OCI-LY3 (cell line): ENCODE data around the gene RUSF1.
"Not testable (repeated sequence)": the region's sequence is repeated elsewhere in the genome, so short reads cannot be mapped to it uniquely, and the experiment has no call there.

ENCODE experiments used
- H2AFZ ChIP-seq: fragments of 200-600, 300-600 bp; shearing (Covaris generic); 2 replicates; pipeline ENCODE4 v1.6.0; 2014; ENCODE audit warnings: antibody characterized with exemption, low read depth, low read length
- H3K27ac ChIP-seq: fragments of 200-600, 300-600 bp; sonication (generic); 2 replicates; pipeline ENCODE4 v1.5.1; 2014; ENCODE audit warnings: mild to moderate bottlenecking, low read length, moderate library complexity, mixed read lengths
- H3K27me3 ChIP-seq: fragments of 200-600, 300-600 bp; sonication (generic); 2 replicates; pipeline ENCODE4 v1.6.1; 2014; ENCODE audit warnings: low read depth, low read length, mixed read lengths
- H3K36me3 ChIP-seq: fragments of 200-600, 300-600 bp; sonication (generic); replicated peaks from 2 replicates; pipeline ENCODE3; 2014; ENCODE audit warnings: low read depth, low read length, mixed read lengths
- H3K4me1 ChIP-seq: fragments of 300-600, 200-600 bp; sonication (generic); 2 replicates; pipeline ENCODE4 v1.6.1; 2014; ENCODE audit warnings: low read length, mixed read lengths
- H3K4me2 ChIP-seq: fragments of 200-600, 300-600 bp; sonication (generic); 2 replicates; pipeline ENCODE4 v1.6.1; 2014; ENCODE audit warnings: low read length, mixed read lengths
- H3K4me3 ChIP-seq: fragments of 300-600, 200-600 bp; sonication (generic); 2 replicates; pipeline ENCODE4 v1.5.1; 2014; ENCODE audit warnings: antibody characterized with exemption, mild to moderate bottlenecking, low read length, moderate library complexity
- H3K79me2 ChIP-seq: fragments of 300-600, 200-600 bp; shearing (Covaris generic); 2 replicates; pipeline ENCODE4 v1.6.1; 2014; ENCODE audit warnings: mild to moderate bottlenecking, low read length, mixed read lengths
- H3K9ac ChIP-seq: fragments of 300-600, 200-600 bp; shearing (Covaris generic); 2 replicates; pipeline ENCODE4 v1.6.0; 2014; ENCODE audit warnings: mild to moderate bottlenecking, low read length, moderate library complexity
- H3K9me3 ChIP-seq: fragments of 200-600, 300-600 bp; shearing (Covaris generic); 2 replicates; pipeline ENCODE4 v1.6.1; 2014; ENCODE audit warnings: low read length, mixed read lengths; ENCODE audit not compliant: insufficient read depth
- H4K20me1 ChIP-seq: fragments of 200-600, 300-600 bp; sonication (generic); 2 replicates; pipeline ENCODE4 v1.6.1; 2016; ENCODE audit warnings: low read length, mixed read lengths; ENCODE audit not compliant: insufficient read depth
- EZH2phosphoT487 ChIP-seq: fragments of 200-600 bp; shearing (Covaris generic); IDR thresholded peaks from 2 replicates; pipeline ENCODE4 v1.6.1; 2018; ENCODE audit warnings: antibody characterized with exemption, mixed run types, low read depth
- TF ChIP-seq, protein P1 (sequence below): fragments of 200-600, 300-600 bp; sonication (generic); IDR thresholded peaks from 2 replicates; pipeline ENCODE4 v1.5.1; 2014; ENCODE audit warnings: antibody characterized with exemption, low read length, low read depth

RUSF1 gene

DNA sequence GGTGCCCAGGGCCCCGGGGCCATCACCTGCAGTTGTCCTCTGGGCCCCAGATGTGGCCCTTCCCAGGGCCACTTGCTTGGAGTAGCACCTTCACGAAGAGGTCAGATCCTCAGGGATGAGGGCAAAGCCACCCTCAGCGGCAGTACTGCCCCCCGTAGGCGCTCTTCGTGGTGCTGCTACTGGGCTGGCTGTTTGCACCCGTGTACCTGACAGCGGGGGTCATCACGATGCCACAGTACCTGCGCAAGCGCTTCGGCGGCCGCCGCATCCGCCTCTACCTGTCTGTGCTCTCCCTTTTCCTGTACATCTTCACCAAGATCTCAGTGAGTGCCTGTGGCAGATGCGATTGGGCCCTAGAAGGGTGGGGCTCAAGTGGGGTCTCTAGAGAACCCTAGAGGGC is 22.6 kb downstream of the RUSF1 start:
- Histone ChIP-seq H3K27ac (no peak overlapping the region), H3K36me3 (peaks cover 3% of the 10 kb centered on the region), H3K4me2 (no peak overlapping the region), H2AFZ (no peak overlapping the region), H3K9ac (no peak overlapping the region), H3K27me3 (peaks cover 10% of the 10 kb centered on the region), H4K20me1 (no peaks in the 10 kb centered on the region), H3K4me3 (no peak overlapping the region), H3K4me1 (no peaks in the 10 kb centered on the region), H3K79me2 (no peaks in the 10 kb centered on the region), H3K9me3 (no peaks in the 10 kb centered on the region)
- no peak for TF ChIP-seq EZH2phosphoT487
- TF ChIP-seq, protein P1, sequence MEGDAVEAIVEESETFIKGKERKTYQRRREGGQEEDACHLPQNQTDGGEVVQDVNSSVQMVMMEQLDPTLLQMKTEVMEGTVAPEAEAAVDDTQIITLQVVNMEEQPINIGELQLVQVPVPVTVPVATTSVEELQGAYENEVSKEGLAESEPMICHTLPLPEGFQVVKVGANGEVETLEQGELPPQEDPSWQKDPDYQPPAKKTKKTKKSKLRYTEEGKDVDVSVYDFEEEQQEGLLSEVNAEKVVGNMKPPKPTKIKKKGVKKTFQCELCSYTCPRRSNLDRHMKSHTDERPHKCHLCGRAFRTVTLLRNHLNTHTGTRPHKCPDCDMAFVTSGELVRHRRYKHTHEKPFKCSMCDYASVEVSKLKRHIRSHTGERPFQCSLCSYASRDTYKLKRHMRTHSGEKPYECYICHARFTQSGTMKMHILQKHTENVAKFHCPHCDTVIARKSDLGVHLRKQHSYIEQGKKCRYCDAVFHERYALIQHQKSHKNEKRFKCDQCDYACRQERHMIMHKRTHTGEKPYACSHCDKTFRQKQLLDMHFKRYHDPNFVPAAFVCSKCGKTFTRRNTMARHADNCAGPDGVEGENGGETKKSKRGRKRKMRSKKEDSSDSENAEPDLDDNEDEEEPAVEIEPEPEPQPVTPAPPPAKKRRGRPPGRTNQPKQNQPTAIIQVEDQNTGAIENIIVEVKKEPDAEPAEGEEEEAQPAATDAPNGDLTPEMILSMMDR: no peak

DNA sequence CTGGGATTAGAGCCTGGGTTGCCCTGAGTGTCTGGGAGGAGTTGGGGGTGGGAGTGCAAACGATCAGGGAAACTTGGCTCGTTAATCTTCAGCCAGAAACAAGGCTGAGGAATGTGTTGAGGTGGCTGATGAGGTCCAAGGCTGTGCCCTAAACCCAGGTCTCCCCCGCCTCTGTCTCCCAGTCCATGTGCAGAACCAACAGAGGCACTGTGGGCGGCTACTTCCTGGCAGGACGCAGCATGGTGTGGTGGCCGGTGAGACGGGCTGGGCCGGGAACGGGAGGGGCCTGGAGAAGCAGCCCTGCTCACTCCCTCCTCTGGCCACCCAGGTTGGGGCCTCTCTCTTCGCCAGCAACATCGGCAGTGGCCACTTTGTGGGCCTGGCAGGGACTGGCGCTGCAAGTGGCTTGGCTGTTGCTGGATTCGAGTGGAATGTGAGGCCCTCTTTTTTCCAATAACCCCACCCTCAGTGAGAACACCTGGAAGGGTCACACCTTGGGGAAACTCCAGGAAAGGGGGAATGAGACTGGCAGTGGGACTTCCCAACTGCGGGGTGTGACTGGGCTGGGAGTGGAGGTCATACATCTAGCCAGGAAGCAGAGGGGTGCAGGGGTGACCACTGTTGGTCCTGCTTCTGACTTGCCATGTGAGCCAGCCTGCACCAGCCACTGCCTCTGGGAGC is 23.6 kb downstream of the RUSF1 start:
- Histone ChIP-seq H3K9me3 (no peaks in the 10 kb centered on the region), H2AFZ (no peak overlapping the region), H3K79me2 (no peaks in the 10 kb centered on the region), H3K27ac (no peak overlapping the region), H3K27me3 (peaks cover 10% of the 10 kb centered on the region), H3K9ac (no peak overlapping the region), H3K36me3 (peaks cover 3% of the 10 kb centered on the region), H3K4me2 (no peak overlapping the region), H3K4me1 (no peaks in the 10 kb centered on the region), H3K4me3 (no peak overlapping the region), H4K20me1 (no peaks in the 10 kb centered on the region)
- TF ChIP-seq, protein P1: no peak
- TF ChIP-seq EZH2phosphoT487: no peak

DNA sequence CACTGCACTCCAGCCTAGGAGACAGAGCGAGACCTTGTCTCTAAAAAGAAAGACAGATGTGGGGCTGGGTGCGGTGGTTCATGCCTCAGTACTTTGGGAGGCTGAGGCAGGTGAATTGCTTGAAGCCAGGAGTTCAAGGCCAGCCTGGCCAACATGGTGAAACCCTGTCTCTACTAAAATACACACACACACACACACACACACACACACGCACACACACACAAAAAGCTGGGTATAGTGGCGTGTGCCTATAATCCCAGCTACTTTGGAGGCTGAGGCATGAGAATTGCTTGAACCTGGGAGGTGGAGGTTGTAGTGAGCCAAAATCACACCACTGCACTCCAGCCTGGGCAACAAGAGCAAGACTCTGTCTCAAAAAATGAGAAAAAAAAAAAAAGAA is 24.1 kb downstream of the RUSF1 start:
- H3K27me3 ChIP-seq, H3K9me3 ChIP-seq, H3K4me1 ChIP-seq, H4K20me1 ChIP-seq, H3K79me2 ChIP-seq, H3K36me3 ChIP-seq, H3K4me3 ChIP-seq, H3K27ac ChIP-seq, H3K9ac ChIP-seq, H2AFZ ChIP-seq, H3K4me2 ChIP-seq: not testable (repeated sequence)

- Histone ChIP-seq H3K79me2 (no peaks in the 10 kb centered on the region), H3K4me3 (no peak within 1 kb of the TSS), H3K9me3 (no peaks in the 10 kb centered on the region), H3K9ac (no peak within 1 kb of the TSS), H3K4me1 (no peaks in the 10 kb centered on the region), H3K27me3 (peaks cover 10% of the 10 kb centered on the region), H3K36me3 (no peaks in the 10 kb centered on the region), H3K4me2 (no peak within 1 kb of the TSS), H2AFZ (no peak within 1 kb of the TSS), H3K27ac (no peak within 1 kb of the TSS), H4K20me1 (no peaks in the 10 kb centered on the region)
- TF ChIP-seq, protein P1: no peak
- TF ChIP-seq EZH2phosphoT487: no peak
Measured at GRCh38 chr16:31483081-31483480, 25.1 kb downstream of the RUSF1 start, which contains the start of gene SLC5A2. SLC5A2 (plus strand) TSS chr16:31483123; CDS start chr16:31483137, 14 bp downstream.
